Measurements from ENCODE around the gene EPB41L2.
"Not testable (repeated sequence)": the region's sequence is repeated elsewhere in the genome, so short reads cannot be mapped to it uniquely, and the experiment has no call there.

EPB41L2 gene

GRCh38 chr6:130829333-130829910 lies 233.6 kb downstream of the EPB41L2 start:
- no peak for DNase-seq

GRCh38 chr6:130827247-130828149 lies 235.5 kb downstream of the EPB41L2 start, which contains the start of gene SMLR1:
Gene SMLR1, plus strand, starts transcription at chr6:130827406. Its CDS starts 8 bp downstream, at chr6:130827414.
- no peak for DNase-seq

GRCh38 chr6:130826442-130827246 lies 236.4 kb downstream of the EPB41L2 start:
- no peak for DNase-seq

- no peak for DNase-seq
Observed at GRCh38 chr6:130825772-130826441, 237.1 kb downstream of the EPB41L2 start.

GRCh38 chr6:130824978-130825694 lies 237.9 kb downstream of the EPB41L2 start:
- no peak for DNase-seq

- DNase-seq: no peak
Observed at GRCh38 chr6:130822736-130823135, 240.3 kb downstream of the EPB41L2 start.

GRCh38 chr6:130815200-130816071 lies 247.6 kb downstream of the EPB41L2 start:
- DNase-seq: no peak

- DNase-seq: no peak
Observed at GRCh38 chr6:130814506-130814905, 248.5 kb downstream of the EPB41L2 start.

- DNase-seq: no peak
Observed at GRCh38 chr6:130811932-130812331, 251.1 kb downstream of the EPB41L2 start.

GRCh38 chr6:130810307-130811030 lies 252.6 kb downstream of the EPB41L2 start:
- DNase-seq: no peak

GRCh38 chr6:130801368-130801767 lies 261.7 kb downstream of the EPB41L2 start:
- not testable (repeated sequence) for DNase-seq

GRCh38 chr6:130797061-130797460 lies 266.0 kb downstream of the EPB41L2 start:
- DNase-seq: no peak

GRCh38 chr6:130796313-130796905 lies 266.6 kb downstream of the EPB41L2 start:
- peak in 1 of 2 experiments; percentile 35 for DNase-seq

GRCh38 chr6:130794738-130795137 lies 268.3 kb downstream of the EPB41L2 start:
- DNase-seq: no peak

GRCh38 chr6:130794010-130794697 lies 268.9 kb downstream of the EPB41L2 start:
- DNase-seq: no peak
